Measurements from ENCODE around the gene IDI1.

DNA sequence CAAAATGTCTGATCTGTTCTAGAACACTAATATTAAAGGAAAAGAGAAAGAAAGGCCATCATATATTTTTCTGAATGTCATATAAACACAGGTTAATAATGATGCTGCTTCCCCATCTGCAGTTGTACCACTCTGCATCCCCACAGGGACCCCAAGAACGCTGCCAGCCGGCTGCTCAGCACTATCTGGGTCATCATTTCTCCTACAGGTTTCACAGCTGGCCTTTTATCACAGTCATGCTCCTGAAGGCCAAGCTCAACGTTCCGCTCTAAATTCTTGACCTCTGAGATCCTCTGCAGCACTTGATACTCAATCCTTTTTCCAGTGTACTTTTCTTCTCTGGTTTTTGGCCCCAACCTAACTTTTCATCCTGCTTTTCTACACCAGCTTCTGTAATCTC, 4.8 kb downstream of the IDI1 start:
- TF ChIP-seq CTCF (IDR thresholded peaks at IDR 0.05), result no peak
- TF ChIP-seq TAF1 (IDR thresholded peaks at IDR 0.05; ENCODE audit: borderline replicate concordance, low read depth, low read length), result no peak
